Measurements from ENCODE around the gene DAPL1. TPM values are rescaled to one million over a fixed set of nuclear protein-coding genes. Genes with fewer than 3 reads are reported as not detected.

DAPL1 gene
- total RNA-seq = not detected

DNA sequence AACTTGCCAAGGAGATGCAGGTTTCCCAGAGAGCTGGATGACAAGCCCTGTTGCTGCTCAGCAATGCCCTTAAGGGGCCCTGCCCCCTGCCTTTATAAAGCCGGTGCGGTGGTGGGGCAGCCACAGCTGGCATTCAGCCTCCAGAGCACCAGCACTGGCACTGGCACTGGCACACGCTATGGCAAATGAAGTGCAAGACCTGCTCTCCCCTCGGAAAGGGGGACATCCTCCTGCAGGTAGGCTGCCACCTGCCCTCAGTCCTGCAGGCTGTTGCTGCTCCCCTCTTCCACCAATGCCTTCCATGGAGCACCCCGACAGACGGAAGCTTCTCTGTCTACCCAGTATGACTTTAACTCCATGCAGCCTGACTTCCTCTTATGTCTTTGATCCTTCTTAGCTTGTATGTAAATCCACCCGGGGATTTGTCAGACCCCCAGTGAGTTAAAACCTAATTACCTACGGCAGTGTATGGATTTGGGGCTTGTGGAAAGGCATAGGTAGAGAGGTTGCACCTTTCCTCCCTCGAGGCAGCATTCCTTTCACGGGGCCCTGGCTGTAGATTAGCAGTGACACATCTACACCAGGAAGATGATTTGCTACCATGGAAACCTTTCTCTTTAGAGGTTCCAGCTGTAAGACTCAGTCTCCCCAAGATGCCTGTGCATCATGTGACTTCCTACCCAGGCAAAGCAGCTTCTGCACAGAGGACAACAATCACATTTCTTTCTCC, at the start of gene DAPL1:
Gene DAPL1 (plus strand): TSS at position 123 of the 730 bp plus-strand sequence. CDS start 56 bp downstream, at position 179.
- CTCF ChIA-PET = no interaction called here
- no peak for ATAC-seq
- H3K4me3 Mint-ChIP-seq = no peak within 1 kb of the TSS
- no peaks in the 10 kb centered on the region for H3K36me3 Mint-ChIP-seq (ENCODE audit: low read depth)
- H3K9me3 Mint-ChIP-seq (ENCODE audit: insufficient read depth) = no peaks in the 10 kb centered on the region
- no peak within 1 kb of the TSS for H3K27ac Mint-ChIP-seq
- no peak for DNase-seq
- H3K27me3 Mint-ChIP-seq (ENCODE audit: low read depth) = peaks cover 5% of the 10 kb centered on the region
- no peaks in the 10 kb centered on the region for H3K4me1 Mint-ChIP-seq (ENCODE audit: low read depth)
- POLR2A ChIA-PET = no interaction called here

- ATAC-seq = no peak
- peaks cover 5% of the 10 kb centered on the region for H3K4me1 Mint-ChIP-seq (ENCODE audit: low read depth)
- no peaks in the 10 kb centered on the region for H3K9me3 Mint-ChIP-seq (ENCODE audit: insufficient read depth)
Measured at GRCh38 chr2:158745866-158746382, 49.2 kb upstream of the DAPL1 start.

DNA sequence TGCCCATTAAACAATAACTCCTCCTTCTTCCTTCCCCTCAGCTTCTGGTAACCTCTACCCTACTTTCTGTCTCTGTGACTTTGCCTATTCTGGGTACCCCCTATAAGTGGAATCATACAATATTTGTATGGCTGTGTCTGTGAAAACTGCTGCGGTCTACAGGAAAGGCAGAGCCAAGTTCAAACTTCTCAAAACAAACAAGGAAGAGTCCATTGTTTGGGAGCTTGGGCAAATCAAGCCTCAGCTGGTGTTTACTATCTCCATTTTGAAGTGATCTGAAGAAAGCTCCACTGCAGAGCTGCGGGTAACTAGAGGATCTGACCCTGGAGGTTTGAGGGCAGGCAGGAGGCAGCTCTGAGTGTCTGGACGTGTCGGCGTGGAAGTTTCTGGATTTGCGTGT, 48.6 kb upstream of the DAPL1 start:
- ChIA-PET CTCF (interaction anchor here (0.7 to 5.2 kb wide), 7 partner anchors 8 to 725 kb away, joined by 3 to 41 read pairs (median 12); no protein-coding TSS in a partner anchor), POLR2A (no interaction called here)
- Mint-ChIP-seq H3K4me3 (no peak overlapping the region), H3K27me3 (ENCODE audit: low read depth) (peaks cover 23% of the 10 kb centered on the region), H3K4me1 (ENCODE audit: low read depth) (peaks cover 5% of the 10 kb centered on the region), H3K36me3 (ENCODE audit: low read depth) (no peaks in the 10 kb centered on the region), H3K9me3 (ENCODE audit: insufficient read depth) (no peaks in the 10 kb centered on the region), H3K27ac (no peak overlapping the region)
- ATAC-seq (no peak), DNase-seq (no peak)

More at GRCh38 chr2:158745866-158746382, 49.2 kb upstream of the DAPL1 start:
- CTCF ChIA-PET = interaction anchor here (0.7 to 5.2 kb wide), 11 partner anchors 9 to 1161 kb away, joined by 3 to 41 read pairs (median 4); no protein-coding TSS in a partner anchor
- peaks cover 20% of the 10 kb centered on the region for H3K27me3 Mint-ChIP-seq (ENCODE audit: low read depth)
- DNase-seq = no peak
- H3K4me3 Mint-ChIP-seq = no peak overlapping the region
- no peaks in the 10 kb centered on the region for H3K36me3 Mint-ChIP-seq (ENCODE audit: low read depth)
- no peak overlapping the region for H3K27ac Mint-ChIP-seq
- POLR2A ChIA-PET = no interaction called here

DNA sequence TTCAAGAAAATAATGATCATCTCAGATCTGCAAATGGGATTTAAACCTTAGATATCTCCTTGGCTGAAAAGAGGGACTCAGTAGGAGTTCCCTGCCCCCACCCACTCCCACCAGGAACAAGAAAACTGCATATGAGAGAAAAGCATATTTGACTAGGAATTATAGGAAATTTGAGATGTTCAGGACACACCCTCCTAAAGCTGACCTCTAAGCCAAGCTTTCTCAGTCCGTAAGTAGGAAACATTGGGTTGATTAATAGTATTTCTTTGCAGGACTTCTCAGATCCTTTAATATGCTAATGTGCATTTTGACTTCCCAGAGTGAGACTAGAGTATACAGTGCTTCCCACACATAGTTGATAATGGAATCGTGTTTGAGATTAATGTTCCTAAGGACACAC, 47.8 kb upstream of the DAPL1 start:
- no peak overlapping the region for H3K27ac Mint-ChIP-seq
- H3K9me3 Mint-ChIP-seq (ENCODE audit: insufficient read depth) = no peaks in the 10 kb centered on the region
- POLR2A ChIA-PET = no interaction called here
- peaks cover 25% of the 10 kb centered on the region for H3K27me3 Mint-ChIP-seq (ENCODE audit: low read depth)
- no peaks in the 10 kb centered on the region for H3K36me3 Mint-ChIP-seq (ENCODE audit: low read depth)
- H3K4me1 Mint-ChIP-seq (ENCODE audit: low read depth) = peaks cover 5% of the 10 kb centered on the region
- no peak for ATAC-seq
- no peak for DNase-seq
- no peak overlapping the region for H3K4me3 Mint-ChIP-seq
- CTCF ChIA-PET = interaction anchor here (2.5 to 5.2 kb wide), 2 partner anchors 713 to 724 kb away, joined by 12 to 41 read pairs; no protein-coding TSS in a partner anchor

DNA sequence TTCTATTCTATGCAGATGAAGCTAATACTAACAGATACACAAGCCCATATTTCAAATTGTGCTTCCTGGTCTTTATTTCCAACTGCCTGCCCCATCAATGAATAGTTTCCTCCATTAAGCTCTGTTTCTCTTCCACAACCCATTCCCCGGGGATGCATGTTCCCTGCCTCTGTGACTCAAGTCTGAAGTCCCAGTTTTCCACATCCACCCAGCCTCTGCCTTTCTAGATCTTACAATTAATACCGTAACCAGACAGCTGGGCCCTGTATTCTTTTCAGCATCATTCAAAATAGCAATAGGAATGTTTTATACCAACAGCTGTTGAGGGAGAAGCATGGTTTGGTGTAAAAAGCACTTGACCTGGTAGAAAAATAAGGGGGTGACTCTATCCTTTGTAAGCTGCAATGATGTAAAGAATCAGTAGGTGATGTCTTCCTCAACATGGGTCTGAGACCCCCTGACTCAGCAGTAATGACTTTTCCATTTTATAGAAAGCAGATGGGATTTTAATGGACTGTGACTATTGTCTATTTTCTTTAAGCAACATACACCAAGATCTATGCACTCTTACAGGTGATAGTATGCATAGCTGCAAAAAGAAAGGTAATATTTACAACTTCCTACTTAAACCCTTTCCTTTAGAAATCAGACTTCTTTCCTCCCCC, 46.1 kb upstream of the DAPL1 start:
- ATAC-seq = no peak
- Mint-ChIP-seq H3K4me3 (no peak overlapping the region), H3K36me3 (ENCODE audit: low read depth) (no peaks in the 10 kb centered on the region), H3K4me1 (ENCODE audit: low read depth) (peaks cover 1% of the 10 kb centered on the region), H3K27me3 (ENCODE audit: low read depth) (peaks cover 27% of the 10 kb centered on the region), H3K9me3 (ENCODE audit: insufficient read depth) (no peaks in the 10 kb centered on the region), H3K27ac (no peak overlapping the region)
- no peak for DNase-seq
- ChIA-PET POLR2A (no interaction called here), CTCF (interaction anchor here (1.1 to 1.3 kb wide), 2 partner anchors 24 to 725 kb away, joined by 3 to 6 read pairs; no protein-coding TSS in a partner anchor)

DNA sequence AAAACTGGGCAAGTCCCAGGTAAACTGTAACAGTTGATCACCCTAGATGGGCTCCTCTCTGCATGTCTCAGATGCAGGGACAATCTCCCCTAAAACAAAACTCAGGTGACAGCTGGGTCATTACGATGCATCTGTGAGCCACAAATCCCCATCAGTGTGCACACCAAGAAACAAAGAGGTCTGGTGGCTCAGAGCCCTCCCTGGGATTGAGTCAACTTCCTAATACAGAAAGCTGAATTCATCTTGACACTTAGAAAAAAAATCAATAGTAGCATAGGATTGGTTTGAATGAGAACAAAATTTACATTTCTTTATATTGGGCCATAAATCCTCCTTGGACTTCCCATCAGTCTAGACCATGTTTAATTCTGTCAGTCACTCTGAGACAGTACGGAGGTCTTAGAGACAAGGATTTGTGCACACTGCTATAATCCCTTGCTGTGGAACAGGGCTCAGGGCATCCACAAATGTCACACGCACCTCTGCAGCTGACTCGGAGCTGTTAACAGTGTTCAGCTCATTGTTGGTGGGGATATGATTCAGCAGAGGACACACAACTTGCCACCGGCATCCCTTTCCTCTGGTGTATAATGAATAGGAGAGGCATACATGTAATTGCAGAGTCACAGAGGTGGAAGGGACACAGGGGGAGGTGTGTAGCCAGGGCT, 44.5 kb upstream of the DAPL1 start:
- H3K27me3 Mint-ChIP-seq (ENCODE audit: low read depth) = peaks cover 27% of the 10 kb centered on the region
- ATAC-seq = no peak
- ChIA-PET POLR2A (no interaction called here), CTCF (interaction anchor here (1.2 kb wide), 1 partner anchor 727 kb away, joined by 4 read pairs; no protein-coding TSS in a partner anchor)
- H3K9me3 Mint-ChIP-seq (ENCODE audit: insufficient read depth) = no peaks in the 10 kb centered on the region
- H3K4me1 Mint-ChIP-seq (ENCODE audit: low read depth) = no peaks in the 10 kb centered on the region
- H3K4me3 Mint-ChIP-seq = no peak overlapping the region
- no peak for DNase-seq
- no peaks in the 10 kb centered on the region for H3K36me3 Mint-ChIP-seq (ENCODE audit: low read depth)
- no peak overlapping the region for H3K27ac Mint-ChIP-seq

DNA sequence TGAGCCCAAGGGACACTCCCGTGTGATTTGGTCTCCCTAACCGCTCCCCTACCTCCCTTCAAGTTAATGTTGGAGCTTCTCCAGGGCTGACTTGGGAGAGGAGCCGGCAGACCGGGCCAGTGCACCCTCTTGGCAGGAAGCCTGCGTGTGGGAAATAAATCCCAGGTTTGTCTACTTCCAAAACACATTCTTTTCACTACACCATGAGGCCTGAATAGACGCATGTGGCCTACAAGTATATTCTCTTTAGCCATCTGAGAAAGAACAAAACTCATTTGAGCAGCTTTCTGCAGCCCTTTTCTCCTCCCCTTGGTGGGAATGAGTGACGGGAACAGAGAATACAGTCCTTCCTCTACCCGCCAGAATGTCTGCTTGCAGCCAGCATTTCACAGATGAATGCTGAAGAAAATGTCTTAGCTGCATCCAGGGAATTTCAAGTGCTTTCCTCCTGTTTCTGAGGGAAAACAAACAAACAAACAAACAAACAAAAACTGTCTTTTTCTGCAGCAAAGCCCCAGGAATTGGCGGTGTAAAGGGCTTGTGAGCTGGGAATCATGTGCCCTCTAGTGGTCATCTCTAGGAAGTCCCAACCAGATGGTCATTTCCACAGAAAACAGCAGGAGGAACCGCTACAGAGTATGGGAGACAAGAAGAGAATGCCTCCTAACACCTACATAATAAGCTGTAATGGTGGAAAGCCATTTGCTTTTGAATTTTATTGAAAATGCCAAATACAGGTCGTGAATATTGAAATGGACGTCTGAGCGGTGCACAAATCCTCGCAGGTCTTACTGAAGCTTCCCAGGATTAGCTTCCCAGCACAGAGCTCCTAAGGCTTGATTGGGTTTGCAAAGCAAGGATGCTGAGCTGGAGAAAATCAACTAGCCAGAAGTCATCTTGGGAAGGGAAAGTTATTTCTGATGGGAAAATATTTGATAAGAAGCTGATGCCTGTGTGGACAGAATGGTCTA, 41.2 kb upstream of the DAPL1 start:
- ChIA-PET CTCF (interaction anchor here (0.5 to 4.4 kb wide), 27 partner anchors 8 to 1159 kb away, joined by 3 to 51 read pairs (median 4); no protein-coding TSS in a partner anchor), POLR2A (interaction anchor here (0.7 kb wide), 1 partner anchor 561 kb away, joined by 3 read pairs; no protein-coding TSS in a partner anchor)
- H3K27ac Mint-ChIP-seq = no peak overlapping the region
- H3K27me3 Mint-ChIP-seq (ENCODE audit: low read depth) = peaks cover 14% of the 10 kb centered on the region
- no peaks in the 10 kb centered on the region for H3K36me3 Mint-ChIP-seq (ENCODE audit: low read depth)
- no peaks in the 10 kb centered on the region for H3K9me3 Mint-ChIP-seq (ENCODE audit: insufficient read depth)
- H3K4me3 Mint-ChIP-seq = no peak overlapping the region
- ATAC-seq (peak; percentile 69), DNase-seq (peak; percentile 34)
- no peaks in the 10 kb centered on the region for H3K4me1 Mint-ChIP-seq (ENCODE audit: low read depth)

DNA sequence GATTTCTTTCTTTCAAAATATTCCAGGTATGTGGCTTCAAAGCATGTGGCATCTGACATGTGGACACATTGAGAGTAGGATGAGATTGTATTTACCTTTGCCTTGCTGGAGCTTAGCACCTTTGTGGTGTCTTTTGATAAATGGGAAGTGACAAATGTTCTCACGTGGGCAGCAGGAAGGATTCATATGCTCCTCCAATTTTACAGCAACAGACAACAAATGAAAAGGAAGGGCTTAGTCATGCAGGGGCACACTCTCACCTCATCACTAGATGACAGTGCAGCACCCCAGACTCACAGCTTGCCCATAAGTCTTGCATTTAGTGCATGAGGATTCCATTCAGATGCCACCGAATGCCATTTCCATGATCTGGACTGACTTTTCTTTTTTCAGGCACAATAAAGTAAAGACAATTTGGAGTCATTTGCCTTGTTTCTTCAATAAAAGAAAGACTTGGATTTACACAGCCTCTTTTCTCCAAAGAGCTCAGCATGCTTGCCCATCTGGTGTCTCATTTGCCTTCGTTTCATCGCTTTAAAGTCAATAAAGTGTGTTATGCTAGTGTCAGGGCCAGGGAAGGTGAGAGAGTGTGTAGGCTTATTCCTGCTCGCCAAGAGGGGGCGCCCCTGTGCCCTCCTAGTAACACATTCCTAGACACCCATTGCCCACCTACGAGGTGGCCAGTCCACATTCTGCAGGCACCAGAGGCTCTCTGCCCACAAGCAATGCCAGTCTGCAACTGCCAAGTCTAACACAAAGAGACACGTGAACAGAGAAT, 39.6 kb upstream of the DAPL1 start:
- Mint-ChIP-seq H3K9me3 (ENCODE audit: insufficient read depth) (no peaks in the 10 kb centered on the region), H3K36me3 (ENCODE audit: low read depth) (no peaks in the 10 kb centered on the region), H3K27ac (no peak overlapping the region), H3K27me3 (ENCODE audit: low read depth) (peaks cover 8% of the 10 kb centered on the region), H3K4me3 (no peak overlapping the region), H3K4me1 (ENCODE audit: low read depth) (no peaks in the 10 kb centered on the region)
- ChIA-PET POLR2A (no interaction called here), CTCF (interaction anchor here (0.6 to 4.4 kb wide), 8 partner anchors 10 to 988 kb away, joined by 3 to 51 read pairs (median 10); no protein-coding TSS in a partner anchor)
- DNase-seq = no peak
- ATAC-seq = no peak

- Mint-ChIP-seq H3K27ac (no peak overlapping the region), H3K4me3 (no peak overlapping the region), H3K4me1 (ENCODE audit: low read depth) (no peaks in the 10 kb centered on the region), H3K27me3 (ENCODE audit: low read depth) (peaks cover 5% of the 10 kb centered on the region), H3K9me3 (ENCODE audit: insufficient read depth) (no peaks in the 10 kb centered on the region), H3K36me3 (ENCODE audit: low read depth) (no peaks in the 10 kb centered on the region)
- no peak for ATAC-seq
- POLR2A ChIA-PET = no interaction called here
- DNase-seq = no peak
- CTCF ChIA-PET = no interaction called here
Measured at GRCh38 chr2:158756331-158756730, 38.8 kb upstream of the DAPL1 start.

DNA sequence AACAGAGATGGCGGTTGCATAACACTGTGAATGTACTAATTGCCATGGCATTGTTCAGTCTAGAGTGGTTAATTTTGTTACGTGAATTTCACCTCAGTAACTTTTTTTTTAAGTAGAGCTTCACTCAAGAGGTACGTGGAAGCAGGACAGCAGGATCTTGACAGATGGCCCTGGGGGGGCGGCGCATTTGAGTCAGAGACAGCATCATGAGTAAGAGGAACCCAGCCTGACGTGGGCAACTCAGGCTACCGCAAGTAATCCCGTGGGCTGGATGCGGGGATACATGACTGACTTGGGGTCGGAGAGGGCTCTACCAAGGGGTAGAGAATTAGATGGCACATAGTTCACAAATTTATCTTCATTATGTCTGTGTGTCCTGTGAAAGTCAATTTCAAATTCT, 38.1 kb upstream of the DAPL1 start:
- ChIA-PET CTCF (no interaction called here), POLR2A (no interaction called here)
- Mint-ChIP-seq H3K36me3 (ENCODE audit: low read depth) (no peaks in the 10 kb centered on the region), H3K27me3 (ENCODE audit: low read depth) (peaks cover 4% of the 10 kb centered on the region), H3K4me3 (no peak overlapping the region), H3K27ac (no peak overlapping the region), H3K4me1 (ENCODE audit: low read depth) (no peaks in the 10 kb centered on the region), H3K9me3 (ENCODE audit: insufficient read depth) (no peaks in the 10 kb centered on the region)
- no peak for ATAC-seq
- no peak for DNase-seq

Data from activated CD8-positive, alpha-beta T cell treated with anti-CD3 and anti-CD28 coated beads, Interleukin-2, amount 10 ng/mL, durations not matched to agents 7 days and 5 days (primary cell).